Testis (tissue), 2 donors: ENCODE measurements around the gene ALCAM.

Experiments used
- POLR2A ChIP-seq: fragments of 450-650 bp; IDR thresholded peaks from one replicate; pipeline ENCODE4 v1.6.1; 2017; ENCODE audit warnings: antibody characterized with exemption, mild to moderate bottlenecking, moderate library complexity
- TF ChIP-seq, protein P1 (sequence below), 3 experiments: fragments of 450-650 bp in 2 of 3; fragments of 200-600 bp in 1 of 3; sonication (generic) in 1 of 3; IDR thresholded peaks; one replicate each; pipeline ENCODE4 v1.5.1; 2016 to 2019; ENCODE audit warnings: antibody characterized with exemption in 3 of 3, mild to moderate bottlenecking in 2 of 3, moderate library complexity in 1 of 3

DNA sequence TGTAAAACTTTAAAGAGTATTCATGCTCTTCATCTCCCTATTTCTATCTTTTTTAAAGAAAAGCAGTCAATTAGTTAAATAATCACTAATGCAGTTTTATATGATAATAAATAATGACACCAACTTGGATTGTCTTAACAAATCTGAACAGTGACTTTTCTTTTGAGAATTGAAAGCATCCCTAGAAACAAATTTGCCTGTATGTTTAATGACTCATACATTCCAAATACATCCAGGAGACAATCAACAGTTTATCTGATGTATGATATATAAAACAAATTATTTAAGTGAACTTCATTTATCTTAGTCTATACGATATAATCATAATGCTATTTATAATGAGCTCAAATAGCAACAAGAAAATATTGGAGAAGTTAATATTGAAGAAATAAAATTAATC, 78.0 kb downstream of the ALCAM start:
- no peak for TF ChIP-seq POLR2A
- TF ChIP-seq, protein P1, sequence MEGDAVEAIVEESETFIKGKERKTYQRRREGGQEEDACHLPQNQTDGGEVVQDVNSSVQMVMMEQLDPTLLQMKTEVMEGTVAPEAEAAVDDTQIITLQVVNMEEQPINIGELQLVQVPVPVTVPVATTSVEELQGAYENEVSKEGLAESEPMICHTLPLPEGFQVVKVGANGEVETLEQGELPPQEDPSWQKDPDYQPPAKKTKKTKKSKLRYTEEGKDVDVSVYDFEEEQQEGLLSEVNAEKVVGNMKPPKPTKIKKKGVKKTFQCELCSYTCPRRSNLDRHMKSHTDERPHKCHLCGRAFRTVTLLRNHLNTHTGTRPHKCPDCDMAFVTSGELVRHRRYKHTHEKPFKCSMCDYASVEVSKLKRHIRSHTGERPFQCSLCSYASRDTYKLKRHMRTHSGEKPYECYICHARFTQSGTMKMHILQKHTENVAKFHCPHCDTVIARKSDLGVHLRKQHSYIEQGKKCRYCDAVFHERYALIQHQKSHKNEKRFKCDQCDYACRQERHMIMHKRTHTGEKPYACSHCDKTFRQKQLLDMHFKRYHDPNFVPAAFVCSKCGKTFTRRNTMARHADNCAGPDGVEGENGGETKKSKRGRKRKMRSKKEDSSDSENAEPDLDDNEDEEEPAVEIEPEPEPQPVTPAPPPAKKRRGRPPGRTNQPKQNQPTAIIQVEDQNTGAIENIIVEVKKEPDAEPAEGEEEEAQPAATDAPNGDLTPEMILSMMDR (IDR thresholded peaks at IDR 0.05), result no peak
